ENCODE data around the gene SRC. TPM values are rescaled to one million over a fixed set of nuclear protein-coding genes. Genes with fewer than 3 reads are reported as not detected.

Gene SRC
- total RNA-seq, 1 donor from 2014 or later = 7.8 TPM

GRCh38 chr20:37380864-37381579 is 35.1 kb downstream of the SRC start:
- H3K27ac ChIP-seq (ENCODE audit: low read depth, low read length) = no peak overlapping the region
- H3K27me3 ChIP-seq (ENCODE audit: control insufficient read depth in 3 of 3, insufficient read depth in 3 of 3, low read length in 3 of 3) = peaks cover 0 to 10% (median 8%) of the 10 kb centered on the region in 3 donors
- peaks cover 5% of the 10 kb centered on the region in 3 donors for H3K4me1 ChIP-seq (ENCODE audit: control insufficient read depth in 3 of 3, insufficient read depth in 3 of 3, low read length in 3 of 3)
- H3K9me3 ChIP-seq (ENCODE audit: control insufficient read depth in 3 of 3, low read length in 3 of 3) = no peaks in the 10 kb centered on the region
- H3K36me3 ChIP-seq (ENCODE audit: control insufficient read depth in 3 of 3, insufficient read depth in 3 of 3, low read length in 3 of 3) = peaks cover 0 to 2% (median 0%) of the 10 kb centered on the region in 3 donors
- H3K9ac ChIP-seq (ENCODE audit: low read depth in 1 of 3, low read length in 3 of 3) = no peak overlapping the region
- no peak overlapping the region for H3K4me3 ChIP-seq (ENCODE audit: low read length in 3 of 3)

DNA sequence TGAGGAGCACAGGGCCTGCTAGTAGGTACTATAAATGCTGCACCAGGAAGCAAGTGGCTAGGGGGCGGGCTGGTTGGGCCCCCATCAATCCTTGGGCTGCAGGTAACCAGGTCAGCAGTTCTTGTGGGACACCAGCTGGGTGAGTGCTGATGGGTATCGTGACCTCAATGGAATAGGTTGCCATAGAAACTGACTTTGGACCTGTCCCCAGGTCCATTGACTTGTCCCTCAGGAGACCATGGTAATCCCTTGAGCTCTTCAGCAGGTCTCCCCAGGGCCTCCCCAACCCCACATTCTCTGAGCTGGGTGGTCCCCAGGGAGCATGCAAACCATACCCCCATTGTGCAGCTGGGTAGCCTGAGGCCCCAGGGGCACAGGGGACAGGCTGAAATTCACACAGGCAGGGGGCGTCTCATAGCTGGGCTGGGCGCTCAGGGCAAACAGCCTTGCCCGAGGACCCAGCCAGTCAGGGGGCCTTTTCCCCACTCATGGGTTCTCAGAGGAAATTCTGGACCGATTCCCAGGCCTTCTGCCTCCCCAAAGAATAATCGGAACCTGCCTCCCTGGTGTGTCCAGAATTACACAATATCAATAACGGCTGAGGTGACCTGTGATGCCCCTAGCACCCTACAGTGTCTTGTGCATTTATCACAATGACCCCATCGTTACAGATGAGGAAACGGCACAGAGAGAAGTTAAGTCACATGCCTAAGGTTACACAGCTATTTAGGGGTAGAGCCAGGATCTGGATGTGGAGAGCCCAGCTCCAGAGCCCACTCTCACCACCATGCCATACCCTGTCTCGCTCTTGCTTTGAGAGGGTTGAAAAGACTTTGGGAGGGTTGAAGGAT is 35.9 kb downstream of the SRC start:
- no peak overlapping the region for H3K27ac ChIP-seq (ENCODE audit: low read depth, low read length)
- H3K27me3 ChIP-seq (ENCODE audit: control insufficient read depth in 3 of 3, insufficient read depth in 3 of 3, low read length in 3 of 3) = peaks cover 0 to 12% (median 11%) of the 10 kb centered on the region in 3 donors
- H3K9me3 ChIP-seq (ENCODE audit: control insufficient read depth in 3 of 3, low read length in 3 of 3) = no peaks in the 10 kb centered on the region
- H3K36me3 ChIP-seq (ENCODE audit: control insufficient read depth in 3 of 3, insufficient read depth in 3 of 3, low read length in 3 of 3) = peaks cover 0 to 2% (median 0%) of the 10 kb centered on the region in 3 donors
- peaks cover 5% of the 10 kb centered on the region in 3 donors for H3K4me1 ChIP-seq (ENCODE audit: control insufficient read depth in 3 of 3, insufficient read depth in 3 of 3, low read length in 3 of 3)
- H3K4me3 ChIP-seq (ENCODE audit: low read length in 3 of 3) = no peak overlapping the region
- H3K9ac ChIP-seq (ENCODE audit: low read depth in 1 of 3, low read length in 3 of 3) = no peak overlapping the region

GRCh38 chr20:37382482-37383120 is 36.7 kb downstream of the SRC start:
- no peak overlapping the region for H3K4me3 ChIP-seq (ENCODE audit: low read length in 3 of 3)
- H3K4me1 ChIP-seq (ENCODE audit: control insufficient read depth in 3 of 3, insufficient read depth in 3 of 3, low read length in 3 of 3) = peaks cover 5% of the 10 kb centered on the region in 3 donors
- H3K9me3 ChIP-seq (ENCODE audit: control insufficient read depth in 3 of 3, low read length in 3 of 3) = no peaks in the 10 kb centered on the region
- H3K27me3 ChIP-seq (ENCODE audit: control insufficient read depth in 3 of 3, insufficient read depth in 3 of 3, low read length in 3 of 3) = peaks cover 0 to 17% (median 11%) of the 10 kb centered on the region in 3 donors
- peaks cover 0 to 2% (median 0%) of the 10 kb centered on the region in 3 donors for H3K36me3 ChIP-seq (ENCODE audit: control insufficient read depth in 3 of 3, insufficient read depth in 3 of 3, low read length in 3 of 3)
- H3K27ac ChIP-seq (ENCODE audit: low read depth, low read length) = no peak overlapping the region
- H3K9ac ChIP-seq (ENCODE audit: low read depth in 1 of 3, low read length in 3 of 3) = no peak overlapping the region

- peaks cover 0 to 17% (median 11%) of the 10 kb centered on the region in 3 donors for H3K27me3 ChIP-seq (ENCODE audit: control insufficient read depth in 3 of 3, insufficient read depth in 3 of 3, low read length in 3 of 3)
- H3K4me1 ChIP-seq (ENCODE audit: control insufficient read depth in 3 of 3, insufficient read depth in 3 of 3, low read length in 3 of 3) = peaks cover 5% of the 10 kb centered on the region in 3 donors
- H3K36me3 ChIP-seq (ENCODE audit: control insufficient read depth in 3 of 3, insufficient read depth in 3 of 3, low read length in 3 of 3) = peaks cover 0 to 2% (median 0%) of the 10 kb centered on the region in 3 donors
- no peaks in the 10 kb centered on the region for H3K9me3 ChIP-seq (ENCODE audit: control insufficient read depth in 3 of 3, low read length in 3 of 3)
- H3K9ac ChIP-seq (ENCODE audit: low read depth in 1 of 3, low read length in 3 of 3) = no peak overlapping the region
- no peak overlapping the region for H3K4me3 ChIP-seq (ENCODE audit: low read length in 3 of 3)
- H3K27ac ChIP-seq (ENCODE audit: low read depth, low read length) = no peak overlapping the region
These were observed 37.5 kb downstream of the SRC start for GRCh38 chr20:37383229-37383989.

DNA sequence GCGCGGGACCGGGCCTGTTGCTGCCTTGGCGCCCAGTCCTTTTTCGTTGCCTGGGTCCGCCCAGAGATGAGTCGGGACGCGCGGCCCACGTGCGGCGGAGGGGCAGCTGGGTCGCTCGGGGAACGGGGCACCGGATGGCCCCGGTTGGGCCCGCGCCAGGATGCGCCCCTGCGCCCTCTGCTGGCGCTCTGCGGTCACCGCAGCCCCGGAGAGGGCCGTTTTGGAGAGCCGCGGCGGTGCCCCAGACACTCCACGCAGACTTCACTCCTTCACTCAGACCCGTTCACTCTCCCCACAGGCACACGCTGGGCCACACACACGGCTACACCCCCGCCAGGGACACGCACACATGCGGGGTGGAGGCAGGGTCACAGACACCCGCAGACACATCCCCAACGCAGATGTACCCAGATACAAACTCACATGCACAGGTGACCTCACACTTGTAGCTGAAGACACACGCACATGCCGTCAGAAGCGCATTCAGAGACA is 38.8 kb downstream of the SRC start:
- peak overlapping the region; percentile 3 to 71 (median 50) for H3K9ac ChIP-seq (ENCODE audit: low read depth in 1 of 3, low read length in 3 of 3)
- no peak overlapping the region for H3K27ac ChIP-seq (ENCODE audit: low read depth, low read length)
- peaks cover 0 to 2% (median 0%) of the 10 kb centered on the region in 3 donors for H3K36me3 ChIP-seq (ENCODE audit: control insufficient read depth in 3 of 3, insufficient read depth in 3 of 3, low read length in 3 of 3)
- H3K4me1 ChIP-seq (ENCODE audit: control insufficient read depth in 3 of 3, insufficient read depth in 3 of 3, low read length in 3 of 3) = peaks cover 5% of the 10 kb centered on the region in 3 donors
- peaks cover 0 to 17% (median 11%) of the 10 kb centered on the region in 3 donors for H3K27me3 ChIP-seq (ENCODE audit: control insufficient read depth in 3 of 3, insufficient read depth in 3 of 3, low read length in 3 of 3)
- peak overlapping the region; percentile 5 to 62 (median 58) for H3K4me3 ChIP-seq (ENCODE audit: low read length in 3 of 3)
- no peaks in the 10 kb centered on the region for H3K9me3 ChIP-seq (ENCODE audit: control insufficient read depth in 3 of 3, low read length in 3 of 3)

- peaks cover 5% of the 10 kb centered on the region in 3 donors for H3K4me1 ChIP-seq (ENCODE audit: control insufficient read depth in 3 of 3, insufficient read depth in 3 of 3, low read length in 3 of 3)
- H3K9ac ChIP-seq (ENCODE audit: low read depth in 1 of 3, low read length in 3 of 3) = peak overlapping the region in 2 of 3 donors; percentile 50 to 57
- peak overlapping the region; percentile 5 to 62 (median 58) for H3K4me3 ChIP-seq (ENCODE audit: low read length in 3 of 3)
- H3K27ac ChIP-seq (ENCODE audit: low read depth, low read length) = no peak overlapping the region
- peaks cover 0 to 5% (median 0%) of the 10 kb centered on the region in 3 donors for H3K36me3 ChIP-seq (ENCODE audit: control insufficient read depth in 3 of 3, insufficient read depth in 3 of 3, low read length in 3 of 3)
- no peaks in the 10 kb centered on the region for H3K9me3 ChIP-seq (ENCODE audit: control insufficient read depth in 3 of 3, low read length in 3 of 3)
- peaks cover 0 to 17% (median 11%) of the 10 kb centered on the region in 3 donors for H3K27me3 ChIP-seq (ENCODE audit: control insufficient read depth in 3 of 3, insufficient read depth in 3 of 3, low read length in 3 of 3)
These were observed 39.2 kb downstream of the SRC start for GRCh38 chr20:37385176-37385575.

DNA sequence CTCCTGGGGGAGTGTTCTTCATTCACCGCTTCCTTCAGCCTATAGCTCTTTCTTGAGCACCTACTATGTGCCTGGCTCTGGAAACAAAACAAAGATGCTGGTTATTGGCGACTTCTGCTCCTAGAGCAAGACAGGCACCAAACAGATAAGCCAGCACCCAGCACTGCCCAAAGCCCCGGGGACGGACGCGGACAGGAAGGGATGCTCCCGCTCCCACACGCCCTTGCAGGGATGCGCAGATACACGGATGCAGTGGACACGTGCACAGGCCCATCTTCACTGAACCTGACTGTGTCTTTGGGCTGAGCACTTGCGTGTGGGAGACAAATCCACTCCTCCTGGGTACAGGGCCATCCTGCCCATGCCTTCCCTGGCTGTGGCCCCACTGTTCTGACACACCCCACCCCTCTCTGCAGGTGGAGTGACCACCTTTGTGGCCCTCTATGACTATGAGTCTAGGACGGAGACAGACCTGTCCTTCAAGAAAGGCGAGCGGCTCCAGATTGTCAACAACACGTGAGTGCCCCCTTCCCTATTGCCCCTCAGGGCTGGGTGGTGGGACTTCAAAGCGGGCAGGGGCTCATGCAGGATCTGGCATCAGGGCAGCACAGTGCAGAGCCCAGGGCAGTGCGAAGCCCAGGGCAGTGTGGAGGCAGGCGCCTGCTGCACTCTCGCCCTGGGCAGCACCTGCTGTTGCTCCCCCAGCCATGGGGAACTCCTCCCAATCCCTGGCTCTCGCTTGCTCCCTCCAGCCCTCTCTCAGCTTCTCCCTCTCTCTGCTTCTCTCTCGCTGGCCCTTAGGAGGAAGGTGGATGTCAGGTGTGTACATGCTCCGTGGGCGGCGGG is 39.9 kb downstream of the SRC start:
- Histone ChIP-seq H3K4me1 (ENCODE audit: control insufficient read depth in 3 of 3, insufficient read depth in 3 of 3, low read length in 3 of 3) (peaks cover 5% of the 10 kb centered on the region in 3 donors), H3K4me3 (ENCODE audit: low read length in 3 of 3) (no peak overlapping the region), H3K27ac (ENCODE audit: low read depth, low read length) (no peak overlapping the region), H3K9me3 (ENCODE audit: control insufficient read depth in 3 of 3, low read length in 3 of 3) (no peaks in the 10 kb centered on the region), H3K27me3 (ENCODE audit: control insufficient read depth in 3 of 3, insufficient read depth in 3 of 3, low read length in 3 of 3) (peaks cover 0 to 17% (median 11%) of the 10 kb centered on the region in 3 donors), H3K9ac (ENCODE audit: low read depth in 1 of 3, low read length in 3 of 3) (no peak overlapping the region), H3K36me3 (ENCODE audit: control insufficient read depth in 3 of 3, insufficient read depth in 3 of 3, low read length in 3 of 3) (peaks cover 0 to 5% (median 0%) of the 10 kb centered on the region in 3 donors)

DNA sequence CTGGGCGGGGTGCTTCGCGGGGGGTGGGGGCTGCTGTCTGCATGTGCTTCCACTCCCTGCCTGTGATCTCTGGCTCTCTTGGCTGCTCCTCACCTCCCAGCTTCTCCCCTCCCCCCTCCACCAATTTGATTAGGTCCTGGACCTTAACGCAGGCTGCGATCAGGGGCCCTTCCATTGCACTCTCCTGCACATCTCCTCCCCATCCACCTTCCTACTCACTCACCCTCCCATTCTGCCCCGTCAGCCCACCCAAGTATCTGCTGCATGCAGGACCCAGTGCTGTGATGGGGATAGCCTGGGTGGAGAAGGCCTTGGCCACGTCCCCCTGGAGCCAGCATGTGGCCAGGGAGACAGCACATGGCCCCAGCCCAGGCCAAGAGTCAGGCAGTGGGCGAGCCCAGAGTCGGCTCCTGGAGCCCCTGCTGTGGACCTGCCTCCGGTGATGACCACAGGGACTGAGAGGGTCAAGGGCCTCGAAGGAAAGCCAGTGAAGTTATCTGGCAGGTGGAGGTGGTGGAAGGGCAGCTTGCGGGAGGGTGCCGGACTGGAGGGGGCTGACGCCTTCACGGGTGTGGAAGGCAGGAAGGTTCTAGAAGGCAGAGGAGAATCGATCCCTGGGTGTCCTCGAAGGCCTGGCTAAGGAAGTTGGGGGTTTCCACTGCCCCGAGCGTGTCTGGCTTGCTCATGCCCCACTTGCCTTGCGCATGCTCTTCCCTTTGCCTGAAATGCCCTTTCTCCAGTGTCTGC is 40.7 kb downstream of the SRC start:
- peaks cover 0 to 5% (median 0%) of the 10 kb centered on the region in 3 donors for H3K36me3 ChIP-seq (ENCODE audit: control insufficient read depth in 3 of 3, insufficient read depth in 3 of 3, low read length in 3 of 3)
- H3K27ac ChIP-seq (ENCODE audit: low read depth, low read length) = no peak overlapping the region
- H3K27me3 ChIP-seq (ENCODE audit: control insufficient read depth in 3 of 3, insufficient read depth in 3 of 3, low read length in 3 of 3) = peaks cover 0 to 17% (median 11%) of the 10 kb centered on the region in 3 donors
- H3K4me1 ChIP-seq (ENCODE audit: control insufficient read depth in 3 of 3, insufficient read depth in 3 of 3, low read length in 3 of 3) = peaks cover 5% of the 10 kb centered on the region in 3 donors
- H3K9me3 ChIP-seq (ENCODE audit: control insufficient read depth in 3 of 3, low read length in 3 of 3) = no peaks in the 10 kb centered on the region
- no peak overlapping the region for H3K9ac ChIP-seq (ENCODE audit: low read depth in 1 of 3, low read length in 3 of 3)
- H3K4me3 ChIP-seq (ENCODE audit: low read length in 3 of 3) = no peak overlapping the region

Data from skeletal muscle tissue (tissue), 4 donors.